ENCODE data around the gene PREP.

PREP gene

GRCh38 chr6:105304825-105305224 lies 98.1 kb downstream of the PREP start:
- TF ChIP-seq POLR2A (IDR thresholded peaks at IDR 0.05; ENCODE audit: low read depth, low read length) (no peak), SPI1 (IDR thresholded peaks at IDR 0.05; ENCODE audit: low read depth, low read length) (no peak), TAF1 (IDR thresholded peaks at IDR 0.05; ENCODE audit: low read depth, low read length) (no peak), PAX5 (IDR thresholded peaks at IDR 0.05; ENCODE audit: insufficient read depth, low read length, severe bottlenecking) (no peak), POLR2AphosphoS5 (IDR thresholded peaks at IDR 0.05; ENCODE audit: low read depth, low read length) (no peak), POU2F2 (IDR thresholded peaks at IDR 0.05; ENCODE audit: low read depth, low read length) (no peak)
- DNase-seq (ENCODE audit: insufficient read length, low spot score) (no peak), FAIRE-seq (no peak)

GRCh38 chr6:105304366-105304765 lies 98.5 kb downstream of the PREP start:
- no peak for FAIRE-seq
- no peak for DNase-seq (ENCODE audit: insufficient read length, low spot score)
- no peak for TF ChIP-seq SPI1 (IDR thresholded peaks at IDR 0.05; ENCODE audit: low read depth, low read length)
- TF ChIP-seq TAF1 (IDR thresholded peaks at IDR 0.05; ENCODE audit: low read depth, low read length) = no peak
- no peak for TF ChIP-seq PAX5 (IDR thresholded peaks at IDR 0.05; ENCODE audit: insufficient read depth, low read length, severe bottlenecking)
- no peak for TF ChIP-seq POLR2AphosphoS5 (IDR thresholded peaks at IDR 0.05; ENCODE audit: low read depth, low read length)
- no peak for TF ChIP-seq POLR2A (IDR thresholded peaks at IDR 0.05; ENCODE audit: low read depth, low read length)
- TF ChIP-seq POU2F2 (IDR thresholded peaks at IDR 0.05; ENCODE audit: low read depth, low read length) = no peak

- no peak for FAIRE-seq
- no peak for DNase-seq (ENCODE audit: insufficient read length, low spot score)
- no peak for TF ChIP-seq POU2F2 (IDR thresholded peaks at IDR 0.05; ENCODE audit: low read depth, low read length)
- TF ChIP-seq POLR2AphosphoS5 (IDR thresholded peaks at IDR 0.05; ENCODE audit: low read depth, low read length) = no peak
- no peak for TF ChIP-seq TAF1 (IDR thresholded peaks at IDR 0.05; ENCODE audit: low read depth, low read length)
- TF ChIP-seq SPI1 (IDR thresholded peaks at IDR 0.05; ENCODE audit: low read depth, low read length) = no peak
- TF ChIP-seq PAX5 (IDR thresholded peaks at IDR 0.05; ENCODE audit: insufficient read depth, low read length, severe bottlenecking) = no peak
- no peak for TF ChIP-seq POLR2A (IDR thresholded peaks at IDR 0.05; ENCODE audit: low read depth, low read length)
Observed at GRCh38 chr6:105302617-105303128, 100.2 kb downstream of the PREP start.

GRCh38 chr6:105301756-105302616 lies 100.9 kb downstream of the PREP start:
- DNase-seq (ENCODE audit: insufficient read length, low spot score) = no peak
- no peak for FAIRE-seq
- no peak for TF ChIP-seq TAF1 (IDR thresholded peaks at IDR 0.05; ENCODE audit: low read depth, low read length)
- no peak for TF ChIP-seq SPI1 (IDR thresholded peaks at IDR 0.05; ENCODE audit: low read depth, low read length)
- TF ChIP-seq POU2F2 (IDR thresholded peaks at IDR 0.05; ENCODE audit: low read depth, low read length) = no peak
- no peak for TF ChIP-seq POLR2A (IDR thresholded peaks at IDR 0.05; ENCODE audit: low read depth, low read length)
- TF ChIP-seq PAX5 (IDR thresholded peaks at IDR 0.05; ENCODE audit: insufficient read depth, low read length, severe bottlenecking) = no peak
- TF ChIP-seq POLR2AphosphoS5 (IDR thresholded peaks at IDR 0.05; ENCODE audit: low read depth, low read length) = no peak

GRCh38 chr6:105301072-105301503 lies 101.8 kb downstream of the PREP start:
- FAIRE-seq (no peak), DNase-seq (ENCODE audit: insufficient read length, low spot score) (no peak)
- TF ChIP-seq POU2F2 (IDR thresholded peaks at IDR 0.05; ENCODE audit: low read depth, low read length) (no peak), POLR2A (IDR thresholded peaks at IDR 0.05; ENCODE audit: low read depth, low read length) (no peak), SPI1 (IDR thresholded peaks at IDR 0.05; ENCODE audit: low read depth, low read length) (no peak), POLR2AphosphoS5 (IDR thresholded peaks at IDR 0.05; ENCODE audit: low read depth, low read length) (no peak), PAX5 (IDR thresholded peaks at IDR 0.05; ENCODE audit: insufficient read depth, low read length, severe bottlenecking) (no peak), TAF1 (IDR thresholded peaks at IDR 0.05; ENCODE audit: low read depth, low read length) (no peak)

GRCh38 chr6:105300090-105300489 lies 102.8 kb downstream of the PREP start:
- no peak for TF ChIP-seq POLR2A (IDR thresholded peaks at IDR 0.05; ENCODE audit: low read depth, low read length)
- no peak for TF ChIP-seq POU2F2 (IDR thresholded peaks at IDR 0.05; ENCODE audit: low read depth, low read length)
- TF ChIP-seq PAX5 (IDR thresholded peaks at IDR 0.05; ENCODE audit: insufficient read depth, low read length, severe bottlenecking) = no peak
- TF ChIP-seq SPI1 (IDR thresholded peaks at IDR 0.05; ENCODE audit: low read depth, low read length) = no peak
- TF ChIP-seq TAF1 (IDR thresholded peaks at IDR 0.05; ENCODE audit: low read depth, low read length) = no peak
- no peak for TF ChIP-seq POLR2AphosphoS5 (IDR thresholded peaks at IDR 0.05; ENCODE audit: low read depth, low read length)
- DNase-seq (ENCODE audit: insufficient read length, low spot score) (no peak), FAIRE-seq (no peak)

DNA sequence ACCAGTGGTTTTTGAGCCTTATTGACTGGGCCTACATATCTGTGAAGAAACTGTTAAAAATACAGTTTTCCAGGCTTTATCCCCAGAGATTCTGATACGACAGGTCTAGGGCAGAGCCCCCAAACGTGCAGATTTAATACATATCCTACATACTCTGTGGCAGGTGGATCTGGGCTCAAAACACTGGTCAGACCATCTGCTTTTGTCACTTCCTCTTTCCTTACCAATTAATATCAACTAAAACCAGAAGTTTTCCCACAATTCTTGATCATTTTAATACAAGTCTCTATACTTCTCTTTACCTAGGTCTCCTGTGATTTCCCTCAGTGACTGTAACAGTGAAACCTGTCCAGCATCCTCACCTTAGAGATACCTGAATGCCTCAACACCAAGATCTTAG lies 108.8 kb downstream of the PREP start:
- FAIRE-seq (no peak), DNase-seq (ENCODE audit: insufficient read length, low spot score) (no peak)
- TF ChIP-seq PAX5 (IDR thresholded peaks at IDR 0.05; ENCODE audit: insufficient read depth, low read length, severe bottlenecking) = no peak
- TF ChIP-seq SPI1 (IDR thresholded peaks at IDR 0.05; ENCODE audit: low read depth, low read length) = no peak
- no peak for TF ChIP-seq POLR2AphosphoS5 (IDR thresholded peaks at IDR 0.05; ENCODE audit: low read depth, low read length)
- TF ChIP-seq POU2F2 (IDR thresholded peaks at IDR 0.05; ENCODE audit: low read depth, low read length) = no peak
- TF ChIP-seq POLR2A (IDR thresholded peaks at IDR 0.05; ENCODE audit: low read depth, low read length) = no peak
- no peak for TF ChIP-seq TAF1 (IDR thresholded peaks at IDR 0.05; ENCODE audit: low read depth, low read length)

- FAIRE-seq (no peak), DNase-seq (ENCODE audit: insufficient read length, low spot score) (no peak)
- no peak for TF ChIP-seq POU2F2 (IDR thresholded peaks at IDR 0.05; ENCODE audit: low read depth, low read length)
- no peak for TF ChIP-seq POLR2A (IDR thresholded peaks at IDR 0.05; ENCODE audit: low read depth, low read length)
- no peak for TF ChIP-seq PAX5 (IDR thresholded peaks at IDR 0.05; ENCODE audit: insufficient read depth, low read length, severe bottlenecking)
- no peak for TF ChIP-seq TAF1 (IDR thresholded peaks at IDR 0.05; ENCODE audit: low read depth, low read length)
- TF ChIP-seq POLR2AphosphoS5 (IDR thresholded peaks at IDR 0.05; ENCODE audit: low read depth, low read length) = no peak
- no peak for TF ChIP-seq SPI1 (IDR thresholded peaks at IDR 0.05; ENCODE audit: low read depth, low read length)
Observed at GRCh38 chr6:105292689-105293339, 110.1 kb downstream of the PREP start.

GRCh38 chr6:105291525-105291924 lies 111.4 kb downstream of the PREP start:
- DNase-seq (ENCODE audit: insufficient read length, low spot score) (no peak), FAIRE-seq (no peak)
- TF ChIP-seq POU2F2 (IDR thresholded peaks at IDR 0.05; ENCODE audit: low read depth, low read length) (no peak), POLR2A (IDR thresholded peaks at IDR 0.05; ENCODE audit: low read depth, low read length) (no peak), POLR2AphosphoS5 (IDR thresholded peaks at IDR 0.05; ENCODE audit: low read depth, low read length) (no peak), TAF1 (IDR thresholded peaks at IDR 0.05; ENCODE audit: low read depth, low read length) (no peak), SPI1 (IDR thresholded peaks at IDR 0.05; ENCODE audit: low read depth, low read length) (no peak), PAX5 (IDR thresholded peaks at IDR 0.05; ENCODE audit: insufficient read depth, low read length, severe bottlenecking) (no peak)
